K562 (cell line): Measurements from ENCODE around the gene MICAL2. TPM values are rescaled to one million over a fixed set of nuclear protein-coding genes. Genes with fewer than 3 reads are reported as not detected.

Experiments
- ARID1B ChIP-seq: fragments of 450-650 bp; IDR thresholded peaks from 2 replicates; pipeline ENCODE4 v1.6.1; 2016; ENCODE audit warnings: antibody characterized with exemption, mild to moderate bottlenecking, inconsistent platforms
- GTF2F1 ChIP-seq: IDR thresholded peaks from 2 replicates; pipeline ENCODE4 v1.6.1; 2011; ENCODE audit warnings: low read depth, low read length, improper control_type of control experiment
- MEF2A ChIP-seq: IDR thresholded peaks from 2 replicates; pipeline ENCODE4 v1.6.1; 2011; ENCODE audit warnings: low read depth, mild to moderate bottlenecking, low read length, moderate library complexity; ENCODE audit not compliant: control insufficient read depth
- RBBP5 ChIP-seq: fragments of 200-600 bp; sonication (generic); IDR thresholded peaks from 2 replicates; pipeline ENCODE4 v1.6.1; 2012; ENCODE audit warnings: borderline replicate concordance, mild to moderate bottlenecking, low read length, control low read depth, inconsistent platforms; ENCODE audit not compliant: insufficient read depth, poor library complexity, severe bottlenecking
- REST ChIP-seq, 2 experiments: fragments of 450-650 bp; formaldehyde crosslinking in 1 of 2; IDR thresholded peaks; 2 replicates each; pipeline versions ENCODE4 v1.4.0 to v1.6.1; 2014 to 2020; ENCODE audit warnings: mild to moderate bottlenecking in 2 of 2, borderline replicate concordance in 1 of 2, low read depth in 1 of 2
- TCF7L2 ChIP-seq: fragments of 150-350 bp; IDR thresholded peaks from 2 replicates; pipeline ENCODE4 v1.6.1; 2016; ENCODE audit warnings: low read depth, mild to moderate bottlenecking, low read length, moderate library complexity
- ZNF124 ChIP-seq: sonication (generic); formaldehyde crosslinking; IDR thresholded peaks from 2 replicates; pipeline ENCODE4 v1.8.1; 2022; ENCODE audit warnings: missing genetic modification reagents
- ZNF639 ChIP-seq, 2 experiments: fragments of 200-800 bp in 1 of 2; sonication (Bioruptor generic) in 1 of 2; sonication (generic) in 1 of 2; formaldehyde crosslinking in 1 of 2; IDR thresholded peaks in 1 of 2; conservative IDR thresholded peaks in 1 of 2; 2 replicates each; pipeline versions ENCODE4 v1.5.0 to v1.6.1; 2016 to 2020; ENCODE audit warnings: missing compliant biosample characterization in 1 of 2, missing genetic modification characterization in 1 of 2, missing genetic modification reagents in 1 of 2
- polyA plus RNA-seq, 8 experiments: library from polyadenylated mRNA; depleted of rRNA in 4 of 8; stranded (reverse) in 5 of 8; unstranded in 3 of 8; fragments of >200 nt; fragmentation: Nextera tagmentation in 2 of 8; fragmentation: Illumina TruSeq in 1 of 8; extraction: Ambion mirVana in 2 of 8; extraction: Trizol in 1 of 8; gene quantifications; 2 replicates each; pipeline versions ENCODE4 v1.2.1 to v1.2.3, GENCODE V29; 2011 to 2014; ENCODE audit warnings: inconsistent platforms in 1 of 8, missing spikeins in 1 of 8
- total RNA-seq, 7 experiments: library from RNA; depleted of rRNA in 6 of 7; stranded (reverse); fragments of >200 nt in 6 of 7; fragmentation: Illumina TruSeq in 2 of 7; extraction: Trizol in 2 of 7; gene quantifications; 2 replicates each; pipeline versions ENCODE4 v1.2.1 to v1.2.3, GENCODE V29; 2011 to 2021; ENCODE audit warnings: low replicate concordance in 1 of 7

Gene MICAL2
- total and polyA plus RNA-seq, 9 of the 15 experiments (the other 6 are each of a cell fraction or from before 2014, with no cell fraction given) = 4.7 to 64.2 (median 33.6) TPM

- TF ChIP-seq ZNF124 (CRISPR knock-in tag) (no peak), MEF2A (no peak), ARID1B (peak; percentile 58; the same call in 1 of the 2 replicates), TCF7L2 (no peak), ZNF639 (CRISPR knock-in tag; conservative IDR thresholded peaks at IDR 0.05 in 1 of 2, IDR thresholded peaks at IDR 0.05 in 1 of 2) (peak in 1 of 2 experiments; percentile 29; a peak in 1 of 4 replicates), GTF2F1 (no peak), REST (IDR thresholded peaks at IDR 0.05; ENCODE audit: borderline replicate concordance) (no peak), REST (CRISPR knock-in tag; IDR thresholded peaks at IDR 0.05; ENCODE audit: low read depth) (no peak), RBBP5 (no peak)
Measured at GRCh38 chr11:12150831-12151382, 40.5 kb downstream of the MICAL2 start (continued).
